ENCODE measurements around the gene ASRGL1.
A peak's percentile ranks its signal among the peaks of the same experiment; 100 is the strongest.
"Not testable (repeated sequence)": the region's sequence is repeated elsewhere in the genome, so short reads cannot be mapped to it uniquely, and the experiment has no call there.

ASRGL1 gene

GRCh38 chr11:62337303-62338181 lies at the start of gene ASRGL1:
Gene ASRGL1 (plus strand): TSS chr11:62337448. CDS start chr11:62337978, 530 bp downstream.
- DNase-seq, result peak; percentile 92

GRCh38 chr11:62295504-62295903 lies 41.7 kb upstream of the ASRGL1 start:
- no peak for DNase-seq

- no peak for DNase-seq
Measured at GRCh38 chr11:62298975-62299374, 38.3 kb upstream of the ASRGL1 start, which contains the start of gene SCGB1D4. Gene SCGB1D4 (minus strand): TSS chr11:62299075. CDS start chr11:62299010, 65 bp downstream.

DNA sequence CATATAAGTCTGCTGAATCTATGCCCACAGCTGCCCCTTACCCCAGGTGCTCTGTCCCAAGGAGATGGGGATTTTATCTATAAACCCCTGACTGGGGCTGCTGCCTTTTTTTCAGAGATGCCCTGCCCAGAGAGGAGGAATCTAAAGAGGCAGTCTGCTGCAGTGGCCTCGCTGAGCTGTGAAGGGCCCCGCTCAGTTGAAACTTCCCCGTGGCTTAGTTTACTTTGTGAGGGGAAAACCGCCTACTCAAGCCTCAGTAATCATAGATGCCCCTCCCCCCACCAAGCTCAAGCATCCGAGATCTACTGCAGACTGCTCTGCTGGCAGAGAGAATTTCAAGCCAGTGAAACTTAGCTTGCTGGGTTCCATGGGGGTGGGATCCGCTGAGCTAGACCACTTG lies 31.0 kb upstream of the ASRGL1 start:
- no peak for DNase-seq

GRCh38 chr11:62307950-62308349 lies 29.3 kb upstream of the ASRGL1 start:
- DNase-seq, result no peak

GRCh38 chr11:62309991-62310390 lies 27.3 kb upstream of the ASRGL1 start:
- no peak for DNase-seq

DNA sequence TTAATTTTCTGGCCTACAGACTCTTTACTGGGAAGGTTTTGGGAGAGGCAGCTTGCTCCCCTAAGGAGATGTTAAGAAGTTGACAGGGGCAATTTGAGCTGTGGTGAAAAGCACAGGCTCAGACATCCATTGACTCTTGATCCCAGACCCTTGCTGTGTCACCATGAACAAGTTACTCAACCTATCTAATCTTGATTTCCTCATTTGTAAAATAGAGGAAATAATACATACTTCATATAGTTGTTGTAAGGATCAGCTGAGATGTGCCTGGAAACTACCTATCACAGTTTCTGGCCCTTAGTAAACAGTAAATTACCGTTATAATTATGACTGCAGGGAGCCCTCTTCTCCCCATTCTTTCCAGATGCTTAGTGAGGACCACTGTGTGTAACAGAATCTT lies 21.8 kb upstream of the ASRGL1 start:
- no peak for DNase-seq

DNA sequence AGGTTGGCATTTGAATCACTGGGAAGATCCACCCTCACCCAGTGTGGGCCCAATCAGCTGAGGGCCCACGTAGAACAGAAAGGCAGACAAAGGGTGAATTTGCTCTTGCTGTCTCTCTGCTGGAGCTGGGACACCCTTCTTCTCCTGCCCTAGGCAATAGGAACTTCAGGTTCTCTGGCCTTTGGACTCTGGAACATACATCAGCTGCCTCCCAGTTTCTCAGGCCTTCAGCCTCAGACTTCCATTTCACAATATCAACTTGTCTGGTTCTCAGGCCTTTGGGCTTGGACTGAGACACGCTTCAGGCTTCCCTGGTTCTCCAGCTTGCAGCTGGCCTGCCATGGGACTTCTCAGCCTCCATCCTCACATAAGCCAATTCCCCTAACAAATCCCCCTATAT lies 14.7 kb upstream of the ASRGL1 start:
- no peak for DNase-seq

DNA sequence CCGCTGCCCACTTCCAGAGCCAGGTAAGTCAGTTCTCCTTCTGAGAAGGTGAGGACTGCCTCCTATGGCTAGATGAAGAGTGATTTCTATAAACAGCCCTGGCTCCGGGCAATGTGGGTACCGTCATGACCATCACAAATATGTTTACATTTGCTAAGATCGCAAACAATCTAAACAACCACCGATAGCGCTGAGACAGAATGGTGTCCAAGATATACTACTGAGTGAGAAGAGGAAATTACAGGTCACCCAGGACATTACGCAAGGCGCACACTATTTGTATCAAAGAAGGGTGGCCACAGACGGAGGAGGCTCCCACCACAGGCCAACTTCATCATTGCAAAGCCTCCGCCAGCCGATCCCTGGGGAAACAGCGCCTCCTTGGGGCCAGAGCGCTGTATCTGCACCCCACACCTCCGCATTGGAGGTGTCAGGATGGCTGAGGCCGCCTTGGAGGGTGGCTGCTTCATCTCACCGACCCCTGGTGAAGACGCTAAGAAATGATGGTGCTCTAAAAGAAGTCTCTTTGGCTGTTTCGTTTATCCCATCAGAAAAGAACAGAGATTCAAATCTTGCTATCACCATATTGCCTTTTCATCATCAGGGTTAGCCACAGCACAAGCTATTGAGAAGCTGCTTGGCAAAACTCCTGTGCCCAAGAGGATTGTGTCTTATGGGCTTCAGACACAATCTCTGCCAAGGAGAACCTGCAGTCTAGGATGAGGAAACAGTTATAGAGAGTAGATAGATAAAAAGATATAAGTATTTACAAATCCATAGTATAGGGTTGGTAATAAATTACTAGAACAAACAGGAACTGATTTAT lies 12.3 kb upstream of the ASRGL1 start:
- DNase-seq, result no peak

- not testable (repeated sequence) for DNase-seq
Measured at GRCh38 chr11:62325781-62326180, 11.5 kb upstream of the ASRGL1 start.

GRCh38 chr11:62326719-62327118 lies 10.5 kb upstream of the ASRGL1 start:
- DNase-seq, result not testable (repeated sequence)

GRCh38 chr11:62327541-62327940 lies 9.7 kb upstream of the ASRGL1 start:
- not testable (repeated sequence) for DNase-seq

GRCh38 chr11:62331264-62331663 lies 6.0 kb upstream of the ASRGL1 start:
- not testable (repeated sequence) for DNase-seq

GRCh38 chr11:62333768-62334167 lies 3.5 kb upstream of the ASRGL1 start:
- no peak for DNase-seq

GRCh38 chr11:62336949-62337302 lies 322 bp upstream of the ASRGL1 start:
- DNase-seq, result not testable (repeated sequence)

- no peak for DNase-seq
Measured at GRCh38 chr11:62338218-62338617, 970 bp downstream of the ASRGL1 start.

- peak; percentile 33 for DNase-seq
Measured at GRCh38 chr11:62340269-62340901, 3.1 kb downstream of the ASRGL1 start.

- DNase-seq, result no peak
Measured at GRCh38 chr11:62341588-62341987, 4.3 kb downstream of the ASRGL1 start.

DNA sequence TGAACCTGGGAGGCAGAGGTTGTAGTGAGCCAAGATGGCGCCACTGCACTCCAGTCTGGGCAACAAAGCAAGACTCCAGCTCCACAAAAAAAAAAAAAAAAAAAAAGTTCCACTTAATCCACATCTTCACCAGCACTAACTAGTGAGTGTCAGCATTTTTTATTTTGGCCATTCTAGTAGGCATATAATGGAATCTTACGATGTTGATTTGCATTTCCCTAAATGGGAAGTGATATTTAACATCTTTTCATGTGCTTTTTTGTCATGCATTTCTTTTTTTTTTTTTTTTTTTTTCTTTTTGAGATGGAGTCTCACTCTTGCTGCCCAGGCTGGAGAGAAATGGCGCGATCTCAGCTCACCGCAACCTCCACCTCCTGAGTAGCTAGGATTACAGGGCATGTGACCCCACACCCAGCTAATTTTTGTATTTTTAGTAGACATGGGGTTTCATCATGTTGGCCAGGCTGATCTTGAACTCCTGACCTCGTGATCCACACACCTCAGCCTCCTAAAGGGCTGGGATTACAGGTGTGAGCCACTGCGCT lies 6.5 kb downstream of the ASRGL1 start:
- not testable (repeated sequence) for DNase-seq

DNA sequence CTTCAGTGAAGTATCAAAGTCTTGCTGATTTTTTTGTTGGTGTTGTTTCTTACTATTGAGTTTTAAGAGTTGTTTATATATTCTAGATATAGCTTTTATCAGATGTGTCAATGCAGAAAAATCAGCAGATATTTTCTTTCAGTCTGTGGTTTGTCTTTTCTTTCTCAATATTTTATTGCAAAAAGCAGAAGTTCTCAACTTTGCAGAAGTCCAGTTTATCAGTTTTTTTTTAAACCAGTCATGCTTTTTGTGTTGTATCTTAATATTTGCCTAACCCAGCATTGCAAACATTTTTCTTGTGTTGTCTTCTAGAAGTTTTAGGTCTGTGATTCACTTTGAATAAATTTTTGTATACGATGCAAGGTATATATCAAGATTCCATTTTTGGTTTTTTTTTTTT lies 7.0 kb downstream of the ASRGL1 start:
- no peak for DNase-seq

- DNase-seq, result no peak
Measured at GRCh38 chr11:62345861-62346260, 8.6 kb downstream of the ASRGL1 start.

DNA sequence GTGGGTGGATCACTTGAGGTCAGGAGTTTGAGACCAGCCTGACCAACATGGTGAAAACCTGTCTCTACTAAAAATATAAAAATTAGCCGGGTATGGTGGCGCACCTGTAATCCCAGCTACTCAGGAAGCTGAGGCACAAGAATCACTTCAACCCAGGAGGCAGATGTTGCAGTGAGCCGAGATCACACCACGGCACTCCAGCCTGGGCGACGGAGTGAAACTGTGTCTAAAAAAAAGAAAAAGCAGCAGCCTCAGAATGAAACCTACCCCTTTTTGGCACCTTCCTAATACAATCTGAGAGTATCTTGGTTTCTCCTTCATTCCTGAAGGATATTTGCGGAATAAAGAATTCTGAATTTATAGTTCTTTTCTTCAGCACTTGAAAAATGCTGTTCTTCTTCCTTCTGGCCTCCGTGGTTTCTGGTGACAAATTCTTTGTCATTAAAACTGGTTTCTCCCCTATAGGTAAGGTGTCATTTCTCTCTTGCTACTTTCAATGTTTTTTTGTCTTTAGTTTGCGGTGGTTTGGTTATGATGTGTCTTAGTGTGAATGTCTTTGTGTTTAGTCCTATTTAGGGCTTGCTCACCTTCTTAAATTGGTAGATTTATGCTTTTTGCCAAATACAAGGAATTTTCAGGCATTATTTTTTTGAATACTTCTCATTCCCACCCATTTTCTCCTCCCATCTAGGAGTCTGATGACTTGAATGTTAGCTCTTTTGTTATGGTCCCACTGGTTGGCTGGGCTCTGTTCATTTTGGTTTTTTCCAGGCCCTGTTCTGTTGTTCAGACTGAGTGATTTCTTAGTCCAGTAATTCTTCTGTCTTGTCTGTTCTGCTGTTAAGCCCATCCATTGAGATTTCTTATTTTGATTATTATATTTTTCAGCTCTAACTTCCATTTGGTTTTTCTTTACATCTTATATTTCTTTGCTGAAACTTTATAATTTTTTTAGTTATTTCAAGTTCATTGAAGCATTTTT lies 15.4 kb downstream of the ASRGL1 start:
- DNase-seq, result no peak
